ENCODE data around the gene RBM48. TPM values are rescaled to one million over a fixed set of nuclear protein-coding genes. Genes with fewer than 3 reads are reported as not detected.

RBM48 gene
- total and polyA plus RNA-seq, 2 of the 8 experiments (the other 6 are each of a cell fraction or from before 2014, with no cell fraction given): 4.3 to 8.6 TPM

GRCh38 chr7:92487804-92488203 is 40.8 kb upstream of the RBM48 start:
- FAIRE-seq: no peak
- Histone ChIP-seq H3K4me2 (ENCODE audit: insufficient read depth in 1 of 2, low read depth in 2 of 2, low read length in 2 of 2) (no peak overlapping the region), H3K56ac (replicated peaks; ENCODE audit: insufficient read length, low read depth, low read length) (no peak overlapping the region), H3K23ac (ENCODE audit: insufficient read length) (no peak overlapping the region), H3K9ac (replicated peaks in 1 of 4; ENCODE audit: extremely low read depth in 1 of 4, low read depth in 3 of 4, low read length in 3 of 4) (no peak overlapping the region), H2AK5ac (ENCODE audit: low read depth, low read length) (no peak overlapping the region), H2BK15ac (ENCODE audit: low read length) (no peak overlapping the region), H3K27me3 (replicated peaks in 1 of 4; ENCODE audit: control insufficient read depth in 3 of 4, extremely low read depth in 1 of 4, insufficient read depth in 3 of 4, low read length in 3 of 4) (no peaks in the 10 kb centered on the region), H2AFZ (ENCODE audit: low read length) (no peak overlapping the region), H3K79me2 (ENCODE audit: control insufficient read depth in 1 of 2, insufficient read depth in 2 of 2, low read length in 2 of 2) (no peaks in the 10 kb centered on the region), H3K23me2 (ENCODE audit: low read depth, low read length) (no peaks in the 10 kb centered on the region), H2BK12ac (ENCODE audit: low read depth, low read length) (no peak overlapping the region), H4K5ac (ENCODE audit: insufficient read length, low read depth, low read length) (no peak overlapping the region), H3K36me3 (ENCODE audit: control insufficient read depth in 2 of 4, insufficient read depth in 4 of 4, low read length in 3 of 4) (peaks cover 0 to 53% (median 17%) of the 10 kb centered on the region in 4 experiments; a peak in 6 of 8 replicates), H4K91ac (replicated peaks; ENCODE audit: insufficient read length, low read length) (no peak overlapping the region), H3K9me3 (ENCODE audit: insufficient read depth in 2 of 2, low read depth in 1 of 2, low read length in 1 of 2) (no peaks in the 10 kb centered on the region), H3K79me1 (ENCODE audit: low read depth, low read length) (no peaks in the 10 kb centered on the region), H2BK20ac (ENCODE audit: low read length) (no peak overlapping the region), H3K4ac (replicated peaks; ENCODE audit: insufficient read length, low read depth, low read length) (no peak overlapping the region), H3K4me3 (ENCODE audit: extremely low read depth in 1 of 4, insufficient read depth in 2 of 4, low read depth in 3 of 4, low read length in 4 of 4) (no peak overlapping the region), H4K8ac (ENCODE audit: extremely low read depth, insufficient read depth, low read length) (no peak overlapping the region), H3K14ac (ENCODE audit: insufficient read length) (no peak overlapping the region), H4K20me1 (replicated peaks in 1 of 2; ENCODE audit: control insufficient read depth in 1 of 2, insufficient read depth in 2 of 2, low read length in 2 of 2) (no peaks in the 10 kb centered on the region), H2BK5ac (ENCODE audit: low read depth, low read length) (no peak overlapping the region), H3K4me1 (replicated peaks in 1 of 4; ENCODE audit: control insufficient read depth in 3 of 4, insufficient read depth in 4 of 4, low read length in 3 of 4) (no peaks in the 10 kb centered on the region), H3K27ac (ENCODE audit: low read depth, low read length) (no peak overlapping the region), H3K18ac (ENCODE audit: extremely low read depth, low read length) (no peak overlapping the region), H2BK120ac (replicated peaks; ENCODE audit: low read depth, low read length) (no peak overlapping the region)
- POLR2A ChIA-PET (ENCODE audit: partially characterized antibody): no interaction called here
- CTCF ChIA-PET (ENCODE audit: partially characterized antibody): interaction anchor here (1.0 kb wide), 1 partner anchor 27 kb away, joined by 4 read pairs; no protein-coding TSS in a partner anchor
- TF ChIP-seq USF2 (IDR thresholded peaks at IDR 0.05; ENCODE audit: low read length) (no peak), MAFK (IDR thresholded peaks at IDR 0.05; ENCODE audit: low read depth, low read length) (no peak), KDM4A (IDR thresholded peaks at IDR 0.05; ENCODE audit: low read depth, low read length, severe bottlenecking) (no peak), EZH2 (IDR thresholded peaks at IDR 0.05; ENCODE audit: low read depth, low read length, severe bottlenecking) (no peak), HDAC6 (IDR thresholded peaks at IDR 0.05; ENCODE audit: low read depth, low read length) (no peak), POLR2A (IDR thresholded peaks at IDR 0.05; ENCODE audit: control extremely low read depth in 1 of 2, low read depth in 2 of 2, low read length in 2 of 2) (no peak)
- DNase-seq (ENCODE audit: low read depth in 1 of 2, low spot score in 2 of 2): no peak

Measured in H1 (cell line).